ENCODE measurements around the gene TMEM190. TPM values are rescaled to one million over a fixed set of nuclear protein-coding genes. Genes with fewer than 3 reads are reported as not detected.

The TMEM190 gene
- total and polyA plus RNA-seq, 2 donors = 0.14 to 3.4 TPM

GRCh38 chr19:55341171-55341588 lies 35.4 kb upstream of the TMEM190 start:
- peak overlapping the region; percentile 64 to 70 for H3K4me3 ChIP-seq (ENCODE audit: low read length in 2 of 2)
- H3K36me3 ChIP-seq (ENCODE audit: control insufficient read depth in 2 of 2, insufficient read depth in 2 of 2, low read length in 1 of 2) = peaks cover 20 to 46% of the 10 kb centered on the region in 2 donors
- H3K27ac ChIP-seq (ENCODE audit: low read depth in 1 of 2, low read length in 1 of 2) = peak overlapping the region in 1 of 2 donors; percentile 88
- peaks cover 11 to 26% of the 10 kb centered on the region in 2 donors for H3K4me1 ChIP-seq (ENCODE audit: control insufficient read depth in 2 of 2, insufficient read depth in 2 of 2, low read length in 2 of 2)
- peaks cover 0 to 2% of the 10 kb centered on the region in 2 donors for H3K9me3 ChIP-seq (ENCODE audit: control insufficient read depth in 2 of 2, insufficient read depth in 1 of 2, low read length in 1 of 2)
- peaks cover 0 to 4% of the 10 kb centered on the region in 2 donors for H3K27me3 ChIP-seq (ENCODE audit: control insufficient read depth in 2 of 2, insufficient read depth in 1 of 2, low read length in 1 of 2)
- WGBS = 2% methylated on average over 15 of the region's 15 CpGs
- DNase-seq (ENCODE audit: low read depth in 6 of 9, low spot score in 9 of 9) = peak in 7 of 9 donors; percentile 26 to 75 (median 65)

DNA sequence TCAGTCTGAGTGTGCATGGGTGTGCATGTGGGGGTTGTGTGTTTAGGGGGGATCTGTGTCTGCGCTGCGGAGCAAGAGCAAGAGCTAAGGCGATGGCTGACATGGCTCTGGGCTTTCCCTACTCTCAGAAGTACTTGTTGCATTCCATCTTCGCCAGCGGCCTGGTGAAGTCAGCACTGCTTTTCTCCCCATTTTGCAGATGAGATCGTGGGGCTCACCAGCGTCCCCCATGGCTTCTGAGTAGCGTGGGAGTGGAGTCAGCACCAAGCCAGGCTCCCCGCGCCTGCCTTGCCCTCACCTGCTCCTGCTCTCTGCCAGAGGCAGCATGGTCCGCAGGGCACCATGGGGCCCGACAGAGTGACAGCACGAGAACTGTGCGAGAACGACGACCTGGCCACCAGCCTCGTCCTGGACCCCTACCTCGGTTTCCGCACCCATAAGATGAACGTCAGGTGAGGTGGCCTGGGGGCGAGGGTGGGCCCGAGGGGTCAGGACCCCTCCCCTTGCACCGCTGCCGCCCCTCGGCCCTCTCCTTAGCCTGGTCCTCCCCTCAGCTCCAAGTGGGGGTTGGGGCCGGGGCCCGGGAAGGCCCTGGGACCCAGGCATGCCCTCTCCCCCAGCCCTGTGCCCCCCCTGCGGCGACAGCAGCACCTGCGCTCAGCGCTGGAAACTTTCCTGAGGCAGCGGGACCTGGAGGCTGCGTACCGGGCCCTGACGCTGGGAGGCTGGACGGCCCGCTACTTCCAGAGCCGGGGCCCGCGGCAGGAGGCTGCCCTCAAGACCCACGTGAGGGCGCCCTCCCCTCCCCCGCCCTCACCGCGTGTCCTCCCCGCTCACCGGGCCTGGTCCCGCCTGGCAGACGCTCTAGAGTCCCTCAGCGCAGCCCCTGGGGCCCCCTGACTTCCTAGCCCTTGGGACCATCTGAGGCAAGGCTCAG lies 34.8 kb upstream of the TMEM190 start:
- Histone ChIP-seq H3K4me3 (ENCODE audit: low read length in 2 of 2) (peak overlapping the region; percentile 64 to 70), H3K27ac (ENCODE audit: low read depth in 1 of 2, low read length in 1 of 2) (no peak overlapping the region), H3K4me1 (ENCODE audit: control insufficient read depth in 2 of 2, insufficient read depth in 2 of 2, low read length in 2 of 2) (peaks cover 11 to 26% of the 10 kb centered on the region in 2 donors), H3K27me3 (ENCODE audit: control insufficient read depth in 2 of 2, insufficient read depth in 1 of 2, low read length in 1 of 2) (peaks cover 0 to 4% of the 10 kb centered on the region in 2 donors), H3K36me3 (ENCODE audit: control insufficient read depth in 2 of 2, insufficient read depth in 2 of 2, low read length in 1 of 2) (peaks cover 23 to 52% of the 10 kb centered on the region in 2 donors), H3K9me3 (ENCODE audit: control insufficient read depth in 2 of 2, insufficient read depth in 1 of 2, low read length in 1 of 2) (peaks cover 0 to 2% of the 10 kb centered on the region in 2 donors)
- WGBS = 96% methylated on average over 50 of the region's 50 CpGs
- no peak for DNase-seq (ENCODE audit: low read depth in 6 of 9, low spot score in 9 of 9)

DNA sequence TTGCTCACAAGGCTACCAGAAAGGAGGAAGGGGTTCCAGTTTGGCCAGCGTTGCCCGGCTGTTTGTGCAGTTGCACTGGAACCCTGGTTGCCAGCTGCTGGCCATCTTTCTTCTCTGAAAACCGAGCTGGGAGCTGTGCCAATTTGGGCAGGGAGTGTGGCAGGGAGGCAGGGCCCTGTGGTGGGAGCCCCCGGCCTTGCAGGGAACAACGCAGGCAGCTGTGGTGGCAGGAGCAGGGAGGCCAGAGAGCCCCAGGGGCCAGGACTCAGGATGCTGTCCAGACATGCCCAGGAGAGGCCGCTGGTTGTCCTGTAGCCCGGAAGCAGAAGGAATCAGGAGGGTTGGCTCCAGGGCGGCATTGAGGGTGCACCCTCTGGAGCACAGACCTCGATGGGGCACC lies 32.2 kb upstream of the TMEM190 start:
- 95% methylated on average over 9 of the region's 9 CpGs for WGBS

DNA sequence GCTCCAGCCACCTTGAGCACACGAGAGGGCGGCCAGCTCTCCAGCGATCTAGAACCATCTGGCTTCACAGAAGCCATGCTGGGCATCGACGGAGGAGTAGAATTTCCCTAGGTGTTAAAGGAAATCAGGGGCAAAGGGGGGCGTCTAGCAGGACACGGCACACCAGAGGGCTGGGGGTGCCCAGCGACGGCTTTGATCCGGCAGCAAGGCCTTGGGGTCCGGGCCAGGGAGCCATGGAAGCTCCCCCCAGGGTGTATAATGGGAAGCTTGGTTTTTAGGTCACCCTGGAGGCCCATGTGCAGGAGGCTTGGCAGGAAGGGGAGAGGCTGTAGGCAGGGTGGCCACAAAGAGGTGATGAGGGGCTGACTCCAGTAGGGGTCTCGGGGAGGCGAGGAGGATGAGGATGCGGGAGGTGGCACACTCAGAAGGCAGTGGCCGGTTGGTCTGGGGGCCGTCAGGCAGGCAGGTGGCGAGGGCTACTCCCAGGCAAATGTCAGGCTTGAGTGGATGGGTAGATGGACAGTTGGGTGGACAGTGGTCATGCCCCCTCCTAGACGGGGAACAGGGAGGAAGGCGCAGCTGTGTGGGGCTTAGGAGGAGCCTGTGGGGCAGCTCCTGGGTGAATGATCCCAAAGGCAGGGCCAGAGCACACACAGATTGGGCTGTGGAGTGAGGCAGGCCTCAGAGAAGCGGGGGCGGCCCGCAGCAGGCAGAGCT lies 31.4 kb upstream of the TMEM190 start:
- H3K4me3 ChIP-seq (ENCODE audit: low read length in 2 of 2) = no peak overlapping the region
- H3K27ac ChIP-seq (ENCODE audit: low read depth in 1 of 2, low read length in 1 of 2) = no peak overlapping the region
- no peak for DNase-seq (ENCODE audit: low read depth in 6 of 9, low spot score in 9 of 9)
- H3K4me1 ChIP-seq (ENCODE audit: control insufficient read depth in 2 of 2, insufficient read depth in 2 of 2, low read length in 2 of 2) = peaks cover 11 to 14% of the 10 kb centered on the region in 2 donors
- peaks cover 0 to 2% of the 10 kb centered on the region in 2 donors for H3K9me3 ChIP-seq (ENCODE audit: control insufficient read depth in 2 of 2, insufficient read depth in 1 of 2, low read length in 1 of 2)
- H3K27me3 ChIP-seq (ENCODE audit: control insufficient read depth in 2 of 2, insufficient read depth in 1 of 2, low read length in 1 of 2) = no peaks in the 10 kb centered on the region
- 95% methylated on average over 22 of the region's 22 CpGs for WGBS
- H3K36me3 ChIP-seq (ENCODE audit: control insufficient read depth in 2 of 2, insufficient read depth in 2 of 2, low read length in 1 of 2) = peaks cover 29 to 68% of the 10 kb centered on the region in 2 donors

More for the DNA sequence above, 32.2 kb upstream of the TMEM190 start:
- Histone ChIP-seq H3K4me3 (ENCODE audit: low read length in 2 of 2) (no peak overlapping the region), H3K27ac (ENCODE audit: low read depth in 1 of 2, low read length in 1 of 2) (no peak overlapping the region), H3K36me3 (ENCODE audit: control insufficient read depth in 2 of 2, insufficient read depth in 2 of 2, low read length in 1 of 2) (peaks cover 29 to 68% of the 10 kb centered on the region in 2 donors), H3K27me3 (ENCODE audit: control insufficient read depth in 2 of 2, insufficient read depth in 1 of 2, low read length in 1 of 2) (no peaks in the 10 kb centered on the region), H3K4me1 (ENCODE audit: control insufficient read depth in 2 of 2, insufficient read depth in 2 of 2, low read length in 2 of 2) (peaks cover 11 to 17% of the 10 kb centered on the region in 2 donors), H3K9me3 (ENCODE audit: control insufficient read depth in 2 of 2, insufficient read depth in 1 of 2, low read length in 1 of 2) (peaks cover 0 to 2% of the 10 kb centered on the region in 2 donors)
- DNase-seq (ENCODE audit: low read depth in 6 of 9, low spot score in 9 of 9) = no peak

DNA sequence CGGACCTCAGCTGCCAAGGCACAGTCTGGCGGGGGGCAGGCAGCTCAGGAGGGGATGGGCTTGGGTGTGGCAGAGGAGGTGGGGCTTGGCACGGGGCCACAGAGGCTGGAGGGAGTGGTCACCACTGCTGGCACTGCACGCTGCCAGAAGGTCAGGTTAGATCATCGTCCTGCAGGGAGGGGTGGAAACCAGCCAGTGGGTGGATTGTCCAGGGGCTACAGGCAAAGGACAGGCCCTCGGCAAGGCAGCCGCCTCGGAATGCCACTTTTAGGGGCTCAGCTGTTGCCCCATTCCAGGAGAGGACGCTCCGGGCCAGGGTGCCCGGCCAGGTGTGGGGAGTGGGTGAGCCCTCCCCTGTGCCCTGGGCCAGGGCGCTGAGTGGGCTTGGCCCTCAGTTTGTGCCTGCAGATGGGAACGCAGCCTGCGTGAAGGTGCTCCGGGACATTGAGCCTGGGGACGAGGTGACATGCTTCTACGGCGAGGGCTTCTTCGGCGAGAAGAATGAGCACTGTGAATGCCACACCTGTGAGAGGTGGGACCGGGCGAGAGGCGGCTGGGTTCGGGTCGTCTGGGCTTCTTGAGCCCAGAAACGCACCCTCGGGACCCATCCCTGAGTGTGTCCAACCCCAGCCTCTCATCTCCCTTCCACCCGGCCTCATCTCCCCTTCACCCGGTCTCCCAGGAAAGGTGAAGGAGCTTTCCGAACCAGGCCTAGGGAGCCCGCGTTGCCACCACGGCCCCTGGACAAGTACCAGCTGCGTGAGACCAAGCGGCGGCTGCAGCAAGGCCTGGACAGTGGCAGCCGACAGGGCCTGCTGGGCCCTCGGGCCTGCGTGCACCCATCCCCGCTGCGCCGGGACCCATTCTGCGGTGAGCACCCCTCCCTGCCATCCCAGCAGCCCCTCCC lies 30.6 kb upstream of the TMEM190 start:
- H3K4me1 ChIP-seq (ENCODE audit: control insufficient read depth in 2 of 2, insufficient read depth in 2 of 2, low read length in 2 of 2) = peaks cover 6 to 7% of the 10 kb centered on the region in 2 donors
- WGBS = 96% methylated on average over 43 of the region's 43 CpGs
- H3K4me3 ChIP-seq (ENCODE audit: low read length in 2 of 2) = no peak overlapping the region
- peaks cover 29 to 68% of the 10 kb centered on the region in 2 donors for H3K36me3 ChIP-seq (ENCODE audit: control insufficient read depth in 2 of 2, insufficient read depth in 2 of 2, low read length in 1 of 2)
- H3K27me3 ChIP-seq (ENCODE audit: control insufficient read depth in 2 of 2, insufficient read depth in 1 of 2, low read length in 1 of 2) = peaks cover 0 to 5% of the 10 kb centered on the region in 2 donors
- no peaks in the 10 kb centered on the region for H3K9me3 ChIP-seq (ENCODE audit: control insufficient read depth in 2 of 2, insufficient read depth in 1 of 2, low read length in 1 of 2)
- no peak overlapping the region for H3K27ac ChIP-seq (ENCODE audit: low read depth in 1 of 2, low read length in 1 of 2)
- no peak for DNase-seq (ENCODE audit: low read depth in 6 of 9, low spot score in 9 of 9)

- peaks cover 0 to under 1% of the 10 kb centered on the region in 2 donors for H3K9me3 ChIP-seq (ENCODE audit: control insufficient read depth in 2 of 2, insufficient read depth in 1 of 2, low read length in 1 of 2)
- H3K4me3 ChIP-seq (ENCODE audit: low read length in 2 of 2) = no peak overlapping the region
- H3K27me3 ChIP-seq (ENCODE audit: control insufficient read depth in 2 of 2, insufficient read depth in 1 of 2, low read length in 1 of 2) = peaks cover under 1 to 13% of the 10 kb centered on the region in 2 donors
- H3K4me1 ChIP-seq (ENCODE audit: control insufficient read depth in 2 of 2, insufficient read depth in 2 of 2, low read length in 2 of 2) = no peaks in the 10 kb centered on the region
- no peak for DNase-seq (ENCODE audit: low read depth in 6 of 9, low spot score in 9 of 9)
- H3K27ac ChIP-seq (ENCODE audit: low read depth in 1 of 2, low read length in 1 of 2) = no peak overlapping the region
- H3K36me3 ChIP-seq (ENCODE audit: control insufficient read depth in 2 of 2, insufficient read depth in 2 of 2, low read length in 1 of 2) = peaks cover 26 to 64% of the 10 kb centered on the region in 2 donors
- 98% methylated on average over 41 of the region's 41 CpGs for WGBS
These were observed 29.7 kb upstream of the TMEM190 start for GRCh38 chr19:55346725-55347441.

- Histone ChIP-seq H3K9me3 (ENCODE audit: control insufficient read depth in 2 of 2, insufficient read depth in 1 of 2, low read length in 1 of 2) (peaks cover 0 to 4% of the 10 kb centered on the region in 2 donors), H3K27ac (ENCODE audit: low read depth in 1 of 2, low read length in 1 of 2) (no peak overlapping the region), H3K4me3 (ENCODE audit: low read length in 2 of 2) (no peak overlapping the region), H3K4me1 (ENCODE audit: control insufficient read depth in 2 of 2, insufficient read depth in 2 of 2, low read length in 2 of 2) (no peaks in the 10 kb centered on the region), H3K27me3 (ENCODE audit: control insufficient read depth in 2 of 2, insufficient read depth in 1 of 2, low read length in 1 of 2) (peaks cover 7 to 20% of the 10 kb centered on the region in 2 donors), H3K36me3 (ENCODE audit: control insufficient read depth in 2 of 2, insufficient read depth in 2 of 2, low read length in 1 of 2) (peaks cover 21 to 58% of the 10 kb centered on the region in 2 donors)
- 96% methylated on average over 10 of the region's 10 CpGs for whole genome bisulfite sequencing
- no peak for DNase-seq (ENCODE audit: low read depth in 6 of 9, low spot score in 9 of 9)
These were observed 29.1 kb upstream of the TMEM190 start for GRCh38 chr19:55347442-55348009.

All from thymus (tissue), 11 donors.